Activated naive CD8-positive, alpha-beta T cell treated with anti-CD3 and anti-CD28 coated beads for 36 hours (primary cell): ENCODE results near the gene TFDP2. TPM values are rescaled to one million over a fixed set of nuclear protein-coding genes. Genes with fewer than 3 reads are reported as not detected.

ENCODE experiments used
- DNase-seq: peaks from one replicate; pipeline ENCODE4 v3.0.0; 2021
- H3K27ac Mint-ChIP-seq: one replicate; pipeline ENCODE4 v1.8.0; 2022; ENCODE audit warnings: mild to moderate bottlenecking, moderate library complexity, mixed read lengths
- H3K27me3 Mint-ChIP-seq: one replicate; pipeline ENCODE4 v1.8.0; 2022; ENCODE audit warnings: mild to moderate bottlenecking, mixed read lengths
- H3K36me3 Mint-ChIP-seq: one replicate; pipeline ENCODE4 v1.8.0; 2021; ENCODE audit warnings: mild to moderate bottlenecking, mixed read lengths
- H3K4me1 Mint-ChIP-seq: one replicate; pipeline ENCODE4 v1.8.0; 2021; ENCODE audit warnings: mixed read lengths
- H3K4me3 Mint-ChIP-seq: one replicate; pipeline ENCODE4 v1.8.0; 2022; ENCODE audit warnings: mild to moderate bottlenecking, moderate library complexity, mixed read lengths
- H3K9me3 Mint-ChIP-seq: one replicate; pipeline ENCODE4 v1.8.0; 2022; ENCODE audit warnings: mixed read lengths
- total RNA-seq, 2 experiments: library from RNA; stranded (reverse); gene quantifications; one replicate each; pipeline ENCODE4 v1.2.3, GENCODE V29; 2021

Gene TFDP2
- total RNA-seq, 2 experiments from 2014 or later = 28.1 to 32.0 TPM

GRCh38 chr3:142064454-142064853 lies 84.9 kb downstream of the TFDP2 start:
- Mint-ChIP-seq H3K36me3 (peaks cover 1% of the 10 kb centered on the region), H3K9me3 (peaks cover 3% of the 10 kb centered on the region), H3K4me3 (no peak overlapping the region)

GRCh38 chr3:142057331-142057725 lies 92.0 kb downstream of the TFDP2 start:
- H3K9me3 Mint-ChIP-seq = peaks cover 3% of the 10 kb centered on the region
- H3K27me3 Mint-ChIP-seq = no peaks in the 10 kb centered on the region
- no peak overlapping the region for H3K27ac Mint-ChIP-seq
- peaks cover 8% of the 10 kb centered on the region for H3K36me3 Mint-ChIP-seq
- DNase-seq = no peak
- no peak overlapping the region for H3K4me3 Mint-ChIP-seq
- peaks cover 6% of the 10 kb centered on the region for H3K4me1 Mint-ChIP-seq

More at GRCh38 chr3:142064454-142064853, 84.9 kb downstream of the TFDP2 start:
- DNase-seq = no peak
- H3K4me1 Mint-ChIP-seq = no peaks in the 10 kb centered on the region
- H3K27me3 Mint-ChIP-seq = no peaks in the 10 kb centered on the region
- H3K27ac Mint-ChIP-seq = no peak overlapping the region

- H3K36me3 Mint-ChIP-seq = peaks cover 10% of the 10 kb centered on the region
- H3K27me3 Mint-ChIP-seq = no peaks in the 10 kb centered on the region
- no peak overlapping the region for H3K4me3 Mint-ChIP-seq
- DNase-seq = no peak
- H3K9me3 Mint-ChIP-seq = peaks cover under 1% of the 10 kb centered on the region
- H3K27ac Mint-ChIP-seq = no peak overlapping the region
- H3K4me1 Mint-ChIP-seq = peaks cover 6% of the 10 kb centered on the region
Observed at GRCh38 chr3:142056656-142057330, 92.6 kb downstream of the TFDP2 start.

- Mint-ChIP-seq H3K36me3 (peaks cover 12% of the 10 kb centered on the region), H3K4me1 (peaks cover 6% of the 10 kb centered on the region), H3K4me3 (no peak overlapping the region)
Observed at GRCh38 chr3:142053835-142054234, 95.5 kb downstream of the TFDP2 start.

GRCh38 chr3:142053244-142053643 lies 96.1 kb downstream of the TFDP2 start:
- H3K4me3 Mint-ChIP-seq = no peak overlapping the region
- no peak for DNase-seq
- H3K4me1 Mint-ChIP-seq = peaks cover 6% of the 10 kb centered on the region
- H3K36me3 Mint-ChIP-seq = peaks cover 12% of the 10 kb centered on the region
- no peak overlapping the region for H3K27ac Mint-ChIP-seq
- no peaks in the 10 kb centered on the region for H3K27me3 Mint-ChIP-seq
- H3K9me3 Mint-ChIP-seq = no peaks in the 10 kb centered on the region

More at GRCh38 chr3:142053835-142054234, 95.5 kb downstream of the TFDP2 start:
- no peak overlapping the region for H3K27ac Mint-ChIP-seq
- no peaks in the 10 kb centered on the region for H3K9me3 Mint-ChIP-seq
- H3K27me3 Mint-ChIP-seq = no peaks in the 10 kb centered on the region
- no peak for DNase-seq

GRCh38 chr3:142051351-142051750 lies 98.0 kb downstream of the TFDP2 start:
- H3K4me1 Mint-ChIP-seq = peaks cover 6% of the 10 kb centered on the region
- H3K36me3 Mint-ChIP-seq = peaks cover 12% of the 10 kb centered on the region
- no peak for DNase-seq
- no peak overlapping the region for H3K4me3 Mint-ChIP-seq
- no peak overlapping the region for H3K27ac Mint-ChIP-seq
- no peaks in the 10 kb centered on the region for H3K9me3 Mint-ChIP-seq
- no peaks in the 10 kb centered on the region for H3K27me3 Mint-ChIP-seq

GRCh38 chr3:142047021-142047369 lies 102.3 kb downstream of the TFDP2 start:
- no peak for DNase-seq
- Mint-ChIP-seq H3K27ac (no peak overlapping the region), H3K27me3 (no peaks in the 10 kb centered on the region), H3K9me3 (no peaks in the 10 kb centered on the region), H3K4me3 (no peak overlapping the region), H3K36me3 (peaks cover 10% of the 10 kb centered on the region), H3K4me1 (no peaks in the 10 kb centered on the region)

GRCh38 chr3:142046320-142047020 lies 102.9 kb downstream of the TFDP2 start:
- H3K4me1 Mint-ChIP-seq = no peaks in the 10 kb centered on the region
- H3K4me3 Mint-ChIP-seq = no peak overlapping the region
- no peaks in the 10 kb centered on the region for H3K9me3 Mint-ChIP-seq
- H3K27ac Mint-ChIP-seq = no peak overlapping the region
- no peak for DNase-seq
- H3K36me3 Mint-ChIP-seq = peaks cover 7% of the 10 kb centered on the region
- no peaks in the 10 kb centered on the region for H3K27me3 Mint-ChIP-seq

- H3K27ac Mint-ChIP-seq = no peak overlapping the region
- H3K4me1 Mint-ChIP-seq = peaks cover 4% of the 10 kb centered on the region
- peaks cover 5% of the 10 kb centered on the region for H3K36me3 Mint-ChIP-seq
- H3K4me3 Mint-ChIP-seq = no peak overlapping the region
- H3K9me3 Mint-ChIP-seq = no peaks in the 10 kb centered on the region
- H3K27me3 Mint-ChIP-seq = no peaks in the 10 kb centered on the region
- no peak for DNase-seq
Observed at GRCh38 chr3:142040941-142041491, 108.3 kb downstream of the TFDP2 start.

GRCh38 chr3:142035308-142035922 lies 113.9 kb downstream of the TFDP2 start:
- DNase-seq = no peak
- Mint-ChIP-seq H3K27ac (no peak overlapping the region), H3K4me3 (no peak overlapping the region), H3K27me3 (no peaks in the 10 kb centered on the region), H3K9me3 (no peaks in the 10 kb centered on the region), H3K36me3 (no peaks in the 10 kb centered on the region), H3K4me1 (no peaks in the 10 kb centered on the region)

- Mint-ChIP-seq H3K27me3 (no peaks in the 10 kb centered on the region), H3K36me3 (no peaks in the 10 kb centered on the region), H3K9me3 (no peaks in the 10 kb centered on the region), H3K4me1 (peaks cover 11% of the 10 kb centered on the region), H3K4me3 (no peak overlapping the region), H3K27ac (no peak overlapping the region)
- DNase-seq = no peak
Observed at GRCh38 chr3:142033292-142033691, 116.1 kb downstream of the TFDP2 start.

GRCh38 chr3:142031575-142031974 lies 117.8 kb downstream of the TFDP2 start:
- H3K27me3 Mint-ChIP-seq = no peaks in the 10 kb centered on the region
- no peak for DNase-seq
- H3K9me3 Mint-ChIP-seq = no peaks in the 10 kb centered on the region
- H3K36me3 Mint-ChIP-seq = peaks cover 2% of the 10 kb centered on the region
- no peak overlapping the region for H3K27ac Mint-ChIP-seq
- no peak overlapping the region for H3K4me3 Mint-ChIP-seq
- H3K4me1 Mint-ChIP-seq = peaks cover 19% of the 10 kb centered on the region

- Mint-ChIP-seq H3K9me3 (no peaks in the 10 kb centered on the region), H3K27ac (no peak overlapping the region), H3K36me3 (peaks cover 7% of the 10 kb centered on the region), H3K27me3 (no peaks in the 10 kb centered on the region), H3K4me3 (no peak overlapping the region), H3K4me1 (peaks cover 25% of the 10 kb centered on the region)
- no peak for DNase-seq
Observed at GRCh38 chr3:142029791-142030190, 119.6 kb downstream of the TFDP2 start.

- no peak overlapping the region for H3K27ac Mint-ChIP-seq
- no peaks in the 10 kb centered on the region for H3K27me3 Mint-ChIP-seq
- H3K36me3 Mint-ChIP-seq = peaks cover 7% of the 10 kb centered on the region
- H3K4me1 Mint-ChIP-seq = peaks cover 25% of the 10 kb centered on the region
- no peak for DNase-seq
- no peaks in the 10 kb centered on the region for H3K9me3 Mint-ChIP-seq
- no peak overlapping the region for H3K4me3 Mint-ChIP-seq
Observed at GRCh38 chr3:142029052-142029642, 120.2 kb downstream of the TFDP2 start.

GRCh38 chr3:142028243-142028777 lies 121.0 kb downstream of the TFDP2 start:
- Mint-ChIP-seq H3K9me3 (no peaks in the 10 kb centered on the region), H3K36me3 (peaks cover 9% of the 10 kb centered on the region), H3K27ac (peak overlapping the region; percentile 74), H3K4me3 (peak overlapping the region; percentile 90), H3K4me1 (peaks cover 25% of the 10 kb centered on the region), H3K27me3 (no peaks in the 10 kb centered on the region)
- DNase-seq = peak; percentile 10
